ENCODE measurements around the gene CHAMP1.

CHAMP1 gene

DNA sequence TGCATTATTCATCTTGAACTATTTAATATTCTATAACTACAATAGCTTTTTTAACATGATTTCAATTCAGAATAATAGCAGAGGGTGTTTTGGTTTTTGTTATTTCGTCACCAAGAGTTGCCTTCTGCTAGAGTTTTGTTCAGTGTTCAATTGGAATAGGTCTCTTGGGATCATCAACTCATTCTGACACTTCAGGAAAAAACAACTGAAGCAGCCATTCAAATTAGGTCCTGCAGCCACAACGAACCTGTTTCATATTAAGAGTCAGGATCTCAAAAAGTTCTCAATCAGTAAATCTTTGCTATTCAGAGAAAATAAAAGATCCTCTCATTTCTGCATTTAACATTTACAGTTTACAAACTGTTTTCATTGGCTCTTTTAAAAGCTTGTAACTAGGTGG, 2.4 kb upstream of the CHAMP1 start:
- TF ChIP-seq, protein P1, sequence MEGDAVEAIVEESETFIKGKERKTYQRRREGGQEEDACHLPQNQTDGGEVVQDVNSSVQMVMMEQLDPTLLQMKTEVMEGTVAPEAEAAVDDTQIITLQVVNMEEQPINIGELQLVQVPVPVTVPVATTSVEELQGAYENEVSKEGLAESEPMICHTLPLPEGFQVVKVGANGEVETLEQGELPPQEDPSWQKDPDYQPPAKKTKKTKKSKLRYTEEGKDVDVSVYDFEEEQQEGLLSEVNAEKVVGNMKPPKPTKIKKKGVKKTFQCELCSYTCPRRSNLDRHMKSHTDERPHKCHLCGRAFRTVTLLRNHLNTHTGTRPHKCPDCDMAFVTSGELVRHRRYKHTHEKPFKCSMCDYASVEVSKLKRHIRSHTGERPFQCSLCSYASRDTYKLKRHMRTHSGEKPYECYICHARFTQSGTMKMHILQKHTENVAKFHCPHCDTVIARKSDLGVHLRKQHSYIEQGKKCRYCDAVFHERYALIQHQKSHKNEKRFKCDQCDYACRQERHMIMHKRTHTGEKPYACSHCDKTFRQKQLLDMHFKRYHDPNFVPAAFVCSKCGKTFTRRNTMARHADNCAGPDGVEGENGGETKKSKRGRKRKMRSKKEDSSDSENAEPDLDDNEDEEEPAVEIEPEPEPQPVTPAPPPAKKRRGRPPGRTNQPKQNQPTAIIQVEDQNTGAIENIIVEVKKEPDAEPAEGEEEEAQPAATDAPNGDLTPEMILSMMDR (IDR thresholded peaks at IDR 0.05; ENCODE audit: poor library complexity, severe bottlenecking): no peak
- Histone ChIP-seq H3K4me3 (ENCODE audit: severe bottlenecking) (no peak overlapping the region), H3K36me3 (ENCODE audit: low read depth) (peaks cover 4% of the 10 kb centered on the region; the same call in 1 of the 2 replicates), H3K27ac (ENCODE audit: poor library complexity, severe bottlenecking) (no peak overlapping the region), H3K27me3 (ENCODE audit: insufficient read depth, poor library complexity, severe bottlenecking) (no peaks in the 10 kb centered on the region), H3K4me1 (ENCODE audit: insufficient read depth, poor library complexity, severe bottlenecking) (peaks cover 10% of the 10 kb centered on the region), H3K9me3 (ENCODE audit: severe bottlenecking) (no peaks in the 10 kb centered on the region)
- DNase-seq (ENCODE audit: low spot score): no peak
- no peak for ATAC-seq (ENCODE audit: low read depth)

DNA sequence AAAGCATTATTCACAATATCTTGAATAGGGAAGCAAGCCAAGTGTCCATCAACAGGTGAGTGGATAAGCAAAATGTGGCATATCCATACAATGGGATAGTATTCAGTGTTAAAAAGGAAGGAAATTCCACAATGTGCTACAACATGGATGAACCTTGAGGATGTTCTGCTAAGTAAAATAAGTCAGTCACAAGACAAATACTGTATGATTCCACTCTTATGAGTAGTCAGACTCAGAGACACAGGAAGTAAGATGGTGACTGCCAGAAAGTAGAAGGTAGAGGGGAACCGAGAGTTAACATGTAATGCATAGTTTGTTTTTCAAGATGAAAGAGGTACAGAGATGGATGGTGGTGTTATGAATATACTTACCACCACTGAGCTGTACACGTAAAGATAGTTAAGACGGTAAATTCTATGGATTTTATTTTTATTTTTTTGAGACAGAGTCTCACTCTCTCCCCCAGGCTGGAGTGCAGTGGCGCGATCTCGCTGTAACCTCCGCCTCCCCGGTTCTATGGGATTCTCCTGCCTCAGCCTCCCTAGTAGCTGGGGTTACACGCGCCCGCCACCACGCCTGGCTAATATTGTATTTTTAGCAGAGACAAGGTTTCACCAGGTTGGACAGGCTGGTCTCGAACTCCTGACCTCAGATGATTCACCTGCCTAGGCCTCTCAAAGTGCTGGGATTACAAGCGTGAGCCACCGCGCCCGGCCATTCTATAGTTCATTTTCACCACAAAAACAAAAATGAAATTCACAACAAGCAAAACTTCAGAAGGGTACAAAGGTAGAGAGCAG, 1.0 kb upstream of the CHAMP1 start:
- DNase-seq (ENCODE audit: low spot score) (no peak), ATAC-seq (ENCODE audit: low read depth) (no peak)
- Histone ChIP-seq H3K4me3 (ENCODE audit: severe bottlenecking) (peak overlapping the region; percentile 58), H3K27ac (ENCODE audit: poor library complexity, severe bottlenecking) (peak overlapping the region; percentile 84), H3K27me3 (ENCODE audit: insufficient read depth, poor library complexity, severe bottlenecking) (no peaks in the 10 kb centered on the region), H3K36me3 (ENCODE audit: low read depth) (peaks cover 12% of the 10 kb centered on the region), H3K9me3 (ENCODE audit: severe bottlenecking) (no peaks in the 10 kb centered on the region), H3K4me1 (ENCODE audit: insufficient read depth, poor library complexity, severe bottlenecking) (peaks cover 10% of the 10 kb centered on the region)
- TF ChIP-seq, protein P1 (IDR thresholded peaks at IDR 0.05; ENCODE audit: poor library complexity, severe bottlenecking): no peak

DNA sequence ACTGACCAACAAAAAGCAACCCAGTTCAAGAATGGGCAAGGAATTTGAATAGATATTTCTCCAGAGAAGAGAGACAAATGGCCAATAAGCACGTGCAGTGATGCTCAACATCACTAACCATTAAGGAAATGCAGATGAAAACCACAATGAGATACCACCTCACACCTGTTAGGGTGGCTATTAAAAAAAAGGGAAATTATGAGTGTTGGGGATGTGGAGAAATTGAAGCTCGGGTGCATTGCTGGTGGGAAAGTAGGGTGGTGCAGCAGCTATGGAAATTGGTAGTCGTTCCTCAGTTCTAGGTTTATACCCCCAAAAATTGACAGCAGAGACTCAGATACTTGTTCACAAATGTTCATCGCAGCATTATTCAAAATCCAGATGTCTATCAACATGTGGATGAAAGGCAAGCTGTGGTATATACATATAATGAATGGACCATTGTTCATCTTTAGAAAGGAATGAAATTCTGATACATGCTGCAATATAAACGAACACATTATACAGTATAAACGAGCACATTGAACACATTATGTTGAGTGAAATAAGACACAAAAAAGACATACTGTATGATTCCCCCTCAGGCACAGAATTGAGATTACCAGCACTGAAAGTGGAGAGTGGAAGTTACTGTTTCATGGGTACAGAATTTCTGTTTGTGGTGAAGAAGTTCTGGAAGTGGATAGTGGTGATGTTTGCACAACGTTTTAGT, 927 bp downstream of the CHAMP1 start:
- Histone ChIP-seq H3K4me3 (ENCODE audit: severe bottlenecking) (peak overlapping the region; percentile 58), H3K4me1 (ENCODE audit: insufficient read depth, poor library complexity, severe bottlenecking) (peaks cover 10% of the 10 kb centered on the region), H3K9me3 (ENCODE audit: severe bottlenecking) (no peaks in the 10 kb centered on the region), H3K27ac (ENCODE audit: poor library complexity, severe bottlenecking) (peak overlapping the region; percentile 84), H3K36me3 (ENCODE audit: low read depth) (peaks cover 21% of the 10 kb centered on the region), H3K27me3 (ENCODE audit: insufficient read depth, poor library complexity, severe bottlenecking) (no peaks in the 10 kb centered on the region)
- TF ChIP-seq, protein P1 (IDR thresholded peaks at IDR 0.05; ENCODE audit: poor library complexity, severe bottlenecking): no peak
- ATAC-seq (ENCODE audit: low read depth) (no peak), DNase-seq (ENCODE audit: low spot score) (no peak)

DNA sequence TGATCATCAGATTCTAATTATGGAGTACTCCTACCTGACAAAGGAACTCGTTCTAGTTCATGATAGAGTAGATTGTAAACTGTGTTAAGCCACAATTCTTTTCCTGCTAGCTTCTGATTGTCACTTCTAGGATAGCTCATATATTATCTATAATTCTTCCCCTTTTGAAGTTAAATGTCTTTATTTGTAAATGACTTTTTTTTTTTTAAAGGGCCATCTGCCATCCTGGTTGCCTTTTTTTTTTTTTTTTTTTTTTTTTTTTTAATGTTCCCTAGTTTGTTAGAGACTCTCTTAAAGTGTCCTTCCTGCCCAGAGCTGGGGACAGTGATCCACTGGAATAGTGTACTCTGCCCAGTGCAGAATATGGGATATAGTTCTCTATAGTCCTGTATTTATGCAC, 4.3 kb downstream of the CHAMP1 start:
- Histone ChIP-seq H3K36me3 (ENCODE audit: low read depth) (peaks cover 52% of the 10 kb centered on the region), H3K4me3 (ENCODE audit: severe bottlenecking) (no peak overlapping the region), H3K27ac (ENCODE audit: poor library complexity, severe bottlenecking) (no peak overlapping the region), H3K9me3 (ENCODE audit: severe bottlenecking) (no peaks in the 10 kb centered on the region), H3K27me3 (ENCODE audit: insufficient read depth, poor library complexity, severe bottlenecking) (no peaks in the 10 kb centered on the region), H3K4me1 (ENCODE audit: insufficient read depth, poor library complexity, severe bottlenecking) (peaks cover 2% of the 10 kb centered on the region)
- no peak for ATAC-seq (ENCODE audit: low read depth)
- no peak for DNase-seq (ENCODE audit: low spot score)
- TF ChIP-seq, protein P1 (IDR thresholded peaks at IDR 0.05; ENCODE audit: poor library complexity, severe bottlenecking): no peak

Measured in RWPE2 (cell line).